ENCODE results near the gene GPR158.

The GPR158 gene

DNA sequence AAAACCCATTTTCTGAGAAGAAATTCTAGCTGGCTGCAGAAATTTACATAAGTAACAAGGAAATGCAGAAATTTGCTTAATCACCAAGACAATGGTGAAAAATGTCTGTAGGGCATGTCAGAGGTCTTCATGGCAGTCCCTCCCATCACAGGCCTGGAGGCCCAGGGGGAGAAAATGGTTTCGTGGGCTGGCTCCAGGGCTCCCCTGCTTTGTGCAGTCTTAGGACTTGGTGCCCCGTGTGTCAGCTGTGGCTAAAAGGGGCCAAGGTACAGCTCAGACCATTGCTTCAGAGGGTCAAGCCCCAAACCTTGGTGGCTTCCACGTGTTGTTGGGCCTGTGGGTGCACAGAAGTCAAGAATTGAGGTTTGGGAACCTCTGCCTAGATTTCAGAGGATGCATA lies 215.9 kb downstream of the GPR158 start:
- DNase-seq (ENCODE audit: low read depth in 2 of 2), result no peak

DNA sequence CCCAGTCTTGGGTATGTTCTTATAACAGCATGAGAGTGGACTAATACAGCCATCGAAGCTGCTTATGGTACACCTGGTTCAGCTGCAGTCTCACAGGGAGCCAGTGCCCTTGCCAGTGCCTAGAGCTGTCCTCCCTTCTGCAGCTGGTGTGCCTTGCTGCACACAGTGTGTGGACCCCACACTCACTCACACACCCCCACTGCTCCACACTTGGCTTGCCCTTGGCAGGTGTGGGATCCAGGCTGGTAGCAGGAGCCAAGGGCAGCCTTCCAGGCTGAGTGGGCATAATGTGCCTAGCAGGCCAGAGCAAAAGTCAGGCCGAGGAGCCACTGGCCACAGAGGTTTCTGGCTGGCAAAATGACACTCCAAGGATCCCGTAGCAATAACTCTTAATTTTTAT lies 217.3 kb downstream of the GPR158 start:
- no peak for DNase-seq (ENCODE audit: low read depth in 2 of 2)

DNA sequence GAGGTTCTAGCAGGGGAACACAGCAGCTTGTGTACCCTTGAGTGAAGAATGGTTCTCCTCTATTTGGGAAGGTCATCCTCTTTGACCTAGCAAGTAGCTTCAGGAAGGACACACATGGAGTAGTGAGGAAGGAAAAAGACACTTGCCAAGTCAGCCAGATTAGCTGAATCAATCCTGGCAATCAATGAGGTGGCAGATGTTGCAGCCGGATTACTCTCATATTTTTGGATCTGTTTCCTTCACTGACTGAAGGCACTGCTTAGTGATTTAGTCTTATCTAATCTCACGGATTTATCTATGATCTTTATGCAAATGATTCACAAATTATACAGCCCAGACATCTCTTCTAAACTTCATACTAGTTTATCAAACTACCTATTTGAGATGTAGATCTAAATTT lies 218.8 kb downstream of the GPR158 start:
- DNase-seq (ENCODE audit: low read depth in 2 of 2), result no peak

DNA sequence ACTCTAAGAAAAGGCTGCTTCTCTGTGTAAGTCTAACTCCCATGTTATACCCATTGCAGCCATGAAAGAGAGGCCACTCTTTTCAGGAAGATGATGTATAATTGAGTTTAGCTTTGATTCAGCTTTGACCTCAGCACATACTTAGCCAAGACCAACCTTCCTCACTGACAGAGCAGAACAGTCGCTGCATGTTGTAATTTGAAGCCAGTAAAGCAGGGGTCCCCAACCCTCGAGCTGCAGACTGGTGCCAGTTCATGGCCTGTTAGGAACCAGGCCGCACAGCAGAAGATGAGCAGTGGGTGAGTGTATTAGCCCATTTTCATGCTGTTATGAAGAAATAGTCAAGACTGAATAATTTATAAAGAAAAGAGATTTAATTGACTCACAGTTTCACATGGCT lies 223.9 kb downstream of the GPR158 start:
- DNase-seq (ENCODE audit: low read depth in 2 of 2), result no peak

DNA sequence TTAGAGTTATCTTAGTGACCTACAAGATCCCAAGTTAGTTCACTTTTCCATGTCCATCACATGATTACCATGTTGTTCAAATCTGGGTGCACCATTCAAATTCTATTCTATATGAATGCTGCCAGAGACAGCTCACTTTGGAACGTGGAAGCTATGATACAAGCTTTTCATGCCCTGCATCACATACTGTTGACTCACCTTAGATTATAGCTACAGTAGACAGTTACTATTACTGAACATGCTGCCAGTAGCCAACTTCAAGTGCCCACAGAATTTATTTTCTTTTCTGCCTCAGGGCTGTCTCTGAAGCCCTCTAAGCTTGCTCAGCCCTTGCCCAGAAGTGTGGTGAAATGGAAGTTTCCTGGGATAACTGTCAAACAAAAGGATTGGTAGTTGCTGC lies 231.1 kb downstream of the GPR158 start:
- DNase-seq (ENCODE audit: low read depth in 2 of 2), result no peak

DNA sequence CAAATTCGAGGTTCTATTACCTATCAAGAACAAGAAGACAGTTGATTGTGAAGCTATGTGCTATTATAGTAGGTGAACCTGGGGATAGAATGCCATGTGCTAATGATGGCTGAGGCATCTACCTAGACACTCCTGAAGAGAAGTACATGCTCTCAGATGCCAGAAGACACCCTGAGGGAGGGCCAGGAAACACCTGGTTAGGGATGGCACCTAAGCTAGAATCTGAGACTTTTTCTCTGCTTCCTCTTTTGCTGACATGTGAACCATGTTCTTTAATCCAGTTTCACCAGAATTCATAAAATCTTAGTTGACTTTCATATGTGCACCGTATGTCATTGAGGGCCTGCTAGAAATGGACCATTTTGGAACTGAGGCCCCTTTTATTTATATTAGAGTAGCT lies 242.8 kb downstream of the GPR158 start:
- no peak for DNase-seq (ENCODE audit: low read depth in 2 of 2)

DNA sequence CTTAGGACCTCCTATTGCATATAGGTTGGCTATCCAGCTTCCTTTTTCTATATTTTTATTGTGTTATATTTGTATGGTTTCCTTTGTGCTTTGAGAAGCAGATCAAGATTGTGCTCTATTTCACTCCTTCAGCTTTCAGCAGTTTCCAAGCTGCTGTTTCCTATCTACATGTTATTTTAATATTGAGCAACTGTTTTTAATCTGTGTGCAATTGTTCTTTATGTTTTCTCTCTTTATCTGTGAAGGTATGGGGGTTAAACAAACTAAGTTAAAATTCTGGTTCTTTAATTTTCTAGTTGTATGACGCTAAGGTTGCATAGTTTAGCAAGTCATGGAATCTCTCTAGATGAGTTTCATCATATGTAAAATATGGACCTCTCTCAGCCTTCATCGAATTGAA lies 251.0 kb downstream of the GPR158 start:
- no peak for DNase-seq (ENCODE audit: low read depth in 2 of 2)

DNA sequence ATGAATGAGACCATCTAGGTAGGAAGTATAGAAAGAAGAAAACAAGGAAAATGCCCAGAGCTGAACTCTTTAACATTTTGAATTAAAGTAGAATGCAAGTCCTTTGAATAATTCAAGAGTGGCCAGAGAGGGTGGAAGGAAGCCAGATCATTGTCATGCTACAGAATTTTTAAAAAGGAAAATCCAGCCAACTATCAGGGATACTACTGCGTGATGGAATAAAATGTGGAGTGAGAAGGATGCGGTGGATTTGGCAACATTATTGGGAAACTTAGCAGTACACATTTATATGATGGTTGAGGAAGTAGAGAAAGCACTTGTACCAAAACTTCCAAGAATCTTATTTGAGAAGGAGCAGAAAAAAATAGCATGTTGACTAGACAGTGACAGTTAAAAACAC lies 261.6 kb downstream of the GPR158 start:
- no peak for DNase-seq (ENCODE audit: low read depth in 2 of 2)

DNA sequence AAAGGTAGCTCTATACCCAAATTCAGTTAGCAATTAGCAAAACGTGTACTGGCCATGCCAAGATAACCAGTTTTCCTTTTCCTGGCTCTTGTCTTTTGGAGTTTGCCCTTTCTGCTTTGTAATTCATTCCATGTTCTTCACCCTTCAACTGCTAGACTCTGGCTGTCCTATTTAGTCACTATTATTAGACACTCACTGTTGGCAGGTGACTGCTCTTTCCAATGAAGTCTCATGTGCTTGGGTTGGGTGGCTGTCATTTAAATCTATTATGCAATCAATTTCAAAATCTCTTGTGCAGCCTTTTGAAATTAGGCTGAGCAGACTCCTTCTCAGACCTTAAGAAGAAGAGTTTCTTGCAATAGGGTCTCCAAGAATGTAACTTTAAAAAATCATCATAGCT lies 266.5 kb downstream of the GPR158 start:
- DNase-seq (ENCODE audit: low read depth in 2 of 2), result no peak

DNA sequence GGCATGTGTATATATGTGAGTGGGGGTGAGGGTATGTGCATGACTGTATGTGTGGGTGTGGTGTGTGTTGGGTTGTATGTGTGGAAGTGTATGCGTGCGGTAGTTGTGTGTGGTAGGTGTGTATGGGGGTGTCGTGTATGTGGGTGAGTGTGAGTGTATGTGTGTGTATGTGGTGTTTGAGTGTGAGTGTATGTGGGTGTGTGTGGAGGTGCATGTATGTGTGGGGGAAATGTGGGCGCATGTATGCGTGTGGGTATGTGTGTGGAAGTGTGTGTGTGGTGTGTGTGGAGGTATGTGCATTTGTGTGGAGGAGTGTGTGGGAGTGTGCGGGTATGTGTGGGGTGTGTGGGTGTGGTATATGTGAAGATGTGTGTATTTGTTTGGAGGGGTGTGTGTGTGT lies 269.5 kb downstream of the GPR158 start:
- DNase-seq (ENCODE audit: low read depth in 2 of 2), result no peak

DNA sequence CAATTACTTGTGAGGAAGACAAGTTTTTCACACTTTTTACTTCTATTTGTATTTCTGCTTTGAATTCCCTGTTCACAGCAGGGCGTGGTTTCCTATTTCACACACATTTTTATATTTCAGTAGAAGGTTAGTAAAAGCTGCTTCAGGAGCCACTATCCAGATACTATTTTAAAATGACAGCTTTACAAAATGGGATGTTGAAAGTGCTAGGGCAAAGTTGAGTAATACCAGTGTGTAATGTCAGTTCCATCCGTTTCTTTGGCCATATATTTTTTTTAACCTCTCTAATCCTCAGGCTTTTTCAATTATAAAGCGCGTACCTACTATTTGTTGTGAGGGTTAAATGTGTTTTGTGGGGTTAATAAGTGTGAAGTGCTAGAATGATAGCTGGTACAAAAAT lies 276.6 kb downstream of the GPR158 start:
- no peak for DNase-seq (ENCODE audit: low read depth in 2 of 2)

DNA sequence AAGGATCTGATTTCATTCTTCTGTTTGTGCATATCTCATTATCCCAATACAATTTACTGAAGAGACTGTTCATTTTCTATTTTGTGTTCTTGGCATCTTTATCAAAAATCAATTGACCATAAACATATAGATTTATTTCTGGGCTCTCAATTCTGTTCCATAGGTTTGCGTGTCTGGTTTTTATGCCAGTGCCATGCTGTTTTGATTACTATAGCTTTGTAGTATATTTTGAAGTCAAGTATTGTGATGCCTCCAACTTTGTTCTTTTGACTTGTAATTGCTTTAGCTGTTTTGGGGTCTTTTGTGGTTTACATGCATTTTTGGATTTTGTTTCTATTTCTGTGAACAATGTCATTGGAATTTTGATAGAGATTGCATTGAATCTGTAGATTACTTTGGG lies 278.8 kb downstream of the GPR158 start:
- no peak for DNase-seq (ENCODE audit: low read depth in 2 of 2)

DNA sequence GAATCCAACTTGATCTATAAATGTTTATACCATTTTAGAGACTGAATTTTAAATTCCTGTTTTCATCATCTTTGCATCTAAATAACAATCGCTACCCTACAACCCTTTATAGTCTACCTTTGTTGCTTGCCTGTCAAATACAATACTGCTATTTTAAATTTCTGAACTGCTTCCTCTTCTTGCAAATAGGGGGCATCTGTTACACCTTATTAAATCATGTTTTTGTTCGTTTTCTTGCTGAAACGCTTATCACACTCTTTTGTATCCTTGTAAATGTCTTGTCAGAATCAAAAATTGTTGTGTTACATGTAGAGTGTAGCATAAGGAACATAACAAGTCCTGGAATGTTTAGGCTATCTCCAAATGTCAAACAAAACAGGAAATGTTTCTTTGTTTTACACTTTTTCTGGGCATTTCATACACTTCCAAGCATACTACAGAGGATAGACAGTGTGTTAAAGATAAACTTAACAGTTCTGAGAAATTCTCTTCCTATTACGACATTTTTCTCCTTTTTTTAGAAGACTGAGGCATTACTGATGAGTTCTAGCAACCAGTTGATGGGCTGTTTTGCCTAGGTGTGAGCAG lies 281.3 kb downstream of the GPR158 start:
- no peak for DNase-seq (ENCODE audit: low read depth in 2 of 2)

DNA sequence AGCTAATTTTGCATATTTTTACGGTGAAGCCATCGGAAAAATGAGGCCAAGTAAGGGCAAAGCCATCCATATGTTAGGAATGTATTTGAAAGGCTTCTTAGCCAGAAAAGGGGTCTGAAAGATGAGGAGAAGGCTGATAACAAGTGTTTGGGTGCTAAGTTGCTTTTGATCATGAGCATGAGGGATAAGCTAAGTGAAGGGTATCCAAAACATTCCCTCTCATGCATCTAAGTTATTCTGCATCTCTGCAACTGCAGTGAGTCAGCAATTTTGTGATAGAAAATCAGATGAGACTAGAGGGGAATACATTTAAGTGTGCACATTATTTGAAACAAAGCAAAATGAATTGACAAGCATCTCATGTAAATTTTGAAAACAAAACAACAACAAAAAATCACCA lies 282.8 kb downstream of the GPR158 start:
- DNase-seq (ENCODE audit: low read depth in 2 of 2), result no peak

DNA sequence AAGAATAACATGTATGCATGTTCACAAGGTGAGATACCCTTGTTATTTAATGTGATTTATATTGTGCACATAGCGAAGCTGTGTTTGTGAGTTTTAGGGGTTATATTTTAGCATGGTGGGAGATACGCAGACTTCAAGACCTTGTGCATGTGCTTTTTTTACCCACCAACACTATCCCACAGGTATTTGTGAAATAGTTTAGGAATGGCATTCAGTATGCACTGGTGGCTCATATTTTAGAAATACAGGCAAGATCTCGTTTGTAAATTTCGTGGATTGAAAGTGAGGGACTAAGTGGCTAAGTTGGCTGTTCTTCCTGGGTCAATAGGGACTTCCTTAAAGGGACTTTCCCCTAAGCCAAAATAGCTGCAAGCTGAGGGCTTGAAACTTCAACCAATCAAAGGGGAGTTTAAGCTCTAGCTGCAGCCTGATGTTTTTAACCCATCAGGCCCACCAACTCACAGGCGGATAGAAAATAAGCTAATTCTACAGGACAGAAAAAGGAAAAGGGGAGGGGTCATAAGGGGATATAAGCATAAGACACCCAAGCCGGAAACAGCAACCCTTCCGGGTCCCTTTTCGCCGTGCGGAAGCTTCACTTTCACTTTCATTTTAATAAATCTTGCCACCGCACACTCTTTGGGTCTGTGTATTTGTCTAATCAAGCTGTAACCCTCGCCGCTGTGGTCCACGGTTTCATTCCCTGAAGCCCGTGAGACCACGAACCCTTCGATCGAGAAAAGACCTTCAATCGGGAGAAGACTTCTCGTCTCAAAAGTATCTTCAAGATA lies 291.0 kb downstream of the GPR158 start:
- no peak for DNase-seq (ENCODE audit: low read depth in 2 of 2)

DNA sequence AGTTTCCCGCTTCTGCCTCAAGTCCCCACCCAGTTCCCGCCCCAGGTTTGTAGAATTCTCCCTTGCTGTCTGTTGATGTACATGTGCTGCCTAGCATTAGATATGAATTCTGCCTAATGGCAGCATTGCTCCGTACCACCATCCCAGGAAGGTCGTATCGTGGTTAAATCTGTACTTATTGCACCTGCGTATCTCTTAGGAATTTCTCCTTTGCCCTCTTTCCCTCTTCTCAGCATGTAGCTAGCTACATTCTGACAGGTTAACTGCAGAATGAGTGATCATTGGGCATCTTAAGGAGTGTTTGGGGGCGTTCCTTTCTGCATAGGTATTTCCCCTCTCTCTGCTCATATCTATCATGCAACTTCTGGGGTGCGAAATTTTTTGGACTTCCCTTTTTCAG lies 293.1 kb downstream of the GPR158 start:
- DNase-seq (ENCODE audit: low read depth in 2 of 2), result no peak

DNA sequence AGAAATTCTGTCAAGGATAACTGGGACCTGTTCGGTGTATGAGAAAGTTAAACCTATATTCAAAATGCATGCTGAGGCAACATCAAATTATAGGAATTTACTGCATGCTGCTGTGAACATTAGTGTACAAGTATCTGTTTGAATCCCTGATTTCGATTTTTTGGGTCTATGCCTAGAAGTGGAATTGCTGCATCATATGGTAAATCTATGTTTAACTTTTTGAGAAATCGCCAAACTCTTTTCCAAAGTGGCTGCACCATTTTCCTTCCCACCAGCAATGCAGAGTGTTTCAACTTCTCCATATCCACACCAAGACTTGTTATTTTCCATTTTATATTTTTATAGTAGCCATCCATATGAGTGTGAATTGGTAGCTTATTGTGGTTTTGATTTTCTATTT lies 306.7 kb downstream of the GPR158 start:
- no peak for DNase-seq (ENCODE audit: low read depth in 2 of 2)

DNA sequence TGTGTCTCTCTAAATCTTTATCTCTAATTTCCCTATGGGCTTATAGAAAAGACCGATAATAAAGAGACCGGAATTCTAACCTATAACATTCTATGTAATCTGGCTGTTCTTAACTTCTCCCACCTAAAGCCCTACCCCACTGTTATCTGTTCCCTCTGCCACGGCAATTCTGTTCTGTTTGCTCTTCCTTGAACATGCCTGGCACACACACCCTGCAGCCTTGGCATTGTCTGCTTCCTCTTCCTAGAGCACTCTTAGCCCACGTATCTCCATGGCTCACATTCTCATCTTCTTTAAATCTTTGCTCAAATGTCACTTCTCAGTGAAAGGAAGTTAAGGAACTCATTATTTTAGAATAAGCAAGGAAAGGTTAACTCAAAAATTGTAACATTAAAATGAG lies 309.2 kb downstream of the GPR158 start:
- no peak for DNase-seq (ENCODE audit: low read depth in 2 of 2)

DNA sequence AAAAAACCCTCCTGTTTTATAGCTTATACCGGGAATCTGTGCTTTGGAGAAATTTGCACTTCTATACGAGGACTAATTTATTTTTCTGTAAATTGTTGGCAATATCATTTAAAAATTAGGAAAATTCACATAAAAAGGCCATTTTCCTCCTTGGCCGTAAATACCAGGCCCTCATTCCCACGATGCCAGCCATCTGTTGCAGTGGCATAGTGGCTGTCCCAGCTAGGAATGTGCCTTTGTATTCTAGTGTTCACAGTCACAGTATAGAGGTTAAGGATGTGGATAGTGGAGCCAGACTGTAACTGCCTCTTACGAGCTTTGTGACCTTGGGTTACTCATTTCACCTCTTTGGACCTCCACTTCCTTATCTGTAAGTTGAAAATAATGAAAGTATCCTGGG lies 312.5 kb downstream of the GPR158 start:
- no peak for DNase-seq (ENCODE audit: low read depth in 2 of 2)

DNA sequence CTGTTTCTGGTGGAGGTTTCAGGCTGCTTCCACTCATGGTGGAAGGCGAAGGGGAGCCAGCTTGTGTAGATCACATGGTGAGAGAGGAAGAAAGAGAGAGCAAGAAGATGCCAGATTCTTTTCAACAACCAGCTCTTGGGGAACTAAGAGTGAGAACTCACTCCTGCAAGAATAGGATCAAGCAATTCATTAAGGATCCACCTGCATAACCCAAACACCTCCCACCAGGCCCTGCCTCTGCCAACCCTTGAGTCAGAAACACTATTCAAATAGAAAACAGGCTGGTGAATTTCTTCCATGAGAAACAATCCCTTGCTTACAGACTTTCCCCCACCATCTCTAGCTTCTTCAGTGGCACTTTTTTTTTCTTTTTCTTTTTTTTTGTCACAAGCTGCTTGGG lies 317.2 kb downstream of the GPR158 start:
- DNase-seq (ENCODE audit: low read depth in 2 of 2), result no peak

DNA sequence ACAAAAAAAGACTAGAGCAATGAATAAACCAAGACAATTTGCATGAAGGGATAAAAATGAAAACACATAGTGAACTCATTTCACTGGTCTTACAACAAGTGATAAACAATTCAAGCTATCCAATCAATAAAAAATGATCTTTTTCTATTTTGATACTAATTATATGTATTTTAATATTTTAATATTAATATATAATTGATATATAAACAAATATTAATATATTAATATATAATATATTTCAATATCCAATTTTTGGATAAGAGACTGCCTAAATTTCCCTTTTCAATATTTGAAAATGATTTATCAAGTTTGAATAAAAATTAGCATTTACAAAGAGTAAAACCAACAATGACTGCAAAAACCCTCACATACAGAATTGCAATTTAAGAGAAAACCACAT lies 317.9 kb downstream of the GPR158 start:
- no peak for DNase-seq (ENCODE audit: low read depth in 2 of 2)

DNA sequence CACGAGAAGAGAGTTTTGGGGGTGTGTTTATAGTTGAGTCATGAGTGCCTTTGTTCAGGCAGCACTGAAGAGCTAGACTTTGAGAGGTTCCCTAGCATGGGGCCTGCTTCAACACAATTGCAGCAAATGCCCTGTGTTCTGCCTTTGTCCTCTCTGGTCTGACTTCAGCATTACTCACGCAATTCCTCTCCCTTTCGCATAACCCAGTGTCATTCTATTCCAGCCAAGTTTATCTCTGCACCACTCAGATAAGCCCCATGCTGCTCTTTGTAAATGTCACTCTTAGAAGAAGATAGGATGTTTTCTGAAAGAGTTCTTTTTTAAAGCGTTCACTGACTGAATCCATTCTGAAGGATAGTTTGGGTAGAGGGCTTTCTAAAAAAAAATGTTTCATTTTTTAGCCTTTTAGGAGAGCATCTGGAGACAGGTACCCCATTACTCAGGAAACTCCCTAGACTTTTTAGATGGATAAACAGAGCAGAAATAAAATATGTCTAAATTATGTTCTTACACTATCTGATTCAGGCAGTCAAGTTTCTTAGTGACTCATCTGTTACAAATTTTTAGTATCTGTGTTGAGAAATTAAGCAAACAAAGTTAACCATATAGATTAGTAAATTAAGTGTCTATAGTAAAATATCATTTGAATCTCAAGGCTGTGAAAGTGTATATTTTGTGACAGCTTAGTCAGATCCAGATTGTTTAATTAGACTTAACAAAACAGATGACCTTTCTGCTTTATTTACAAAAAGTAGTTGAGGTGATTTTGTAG lies 318.5 kb downstream of the GPR158 start:
- DNase-seq (ENCODE audit: low read depth in 2 of 2), result no peak

DNA sequence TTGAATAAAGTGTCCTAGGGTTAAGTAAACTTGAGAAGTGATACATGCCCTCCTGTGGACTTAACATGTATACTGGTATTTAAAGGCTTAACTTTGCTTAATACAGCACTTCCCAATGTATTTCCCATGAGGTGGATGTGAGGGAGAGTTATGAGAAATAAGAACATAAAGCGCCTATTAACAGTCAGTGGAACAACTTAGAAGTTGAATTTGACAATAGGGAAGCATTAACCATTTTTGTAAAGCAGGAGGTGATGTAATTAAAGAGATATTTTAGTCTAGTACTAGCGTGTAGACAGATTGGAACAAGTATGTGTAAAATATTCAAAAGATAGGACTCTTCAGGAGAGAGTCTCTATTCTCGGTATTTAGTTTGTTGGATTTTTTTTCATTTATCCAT lies 322.4 kb downstream of the GPR158 start:
- no peak for DNase-seq (ENCODE audit: low read depth in 2 of 2)

All from activated CD4-positive, alpha-beta T cell treated with anti-CD3 and anti-CD28 coated beads for 24 hours (primary cell).